M059J (cell line): ENCODE data around the gene LRRC63. TPM values are rescaled to one million over a fixed set of nuclear protein-coding genes. Genes with fewer than 3 reads are reported as not detected.
"Not testable (repeated sequence)": the region's sequence is repeated elsewhere in the genome, so short reads cannot be mapped to it uniquely, and the experiment has no call there.

Experiments used
- DNase-seq: peaks from one replicate; pipeline ENCODE4 v3.0.0-alpha.2; 2012; ENCODE audit warnings: low read depth
- total RNA-seq: library from RNA; depleted of rRNA; stranded (reverse); fragments of >200 nt; shearing (Covaris generic); gene quantifications from 2 replicates; pipeline ENCODE4 v1.2.3, GENCODE V29; 2014; rRNA removed

Gene LRRC63
- not detected in 2 replicates for total RNA-seq

- peak; percentile 55 for DNase-seq
These were observed at the start of gene LRRC63 for GRCh38 chr13:46211483-46212351. Gene LRRC63 (plus strand): TSS chr13:46211928. CDS start chr13:46213035, 1,107 bp downstream.

- DNase-seq: not testable (repeated sequence)
These were observed 49.0 kb upstream of the LRRC63 start for GRCh38 chr13:46162741-46163140.

- no peak for DNase-seq
These were observed 47.1 kb upstream of the LRRC63 start for GRCh38 chr13:46164661-46165060.

GRCh38 chr13:46165485-46166223 is 46.1 kb upstream of the LRRC63 start:
- peak; percentile 76 for DNase-seq

- DNase-seq: no peak
These were observed 45.5 kb upstream of the LRRC63 start for GRCh38 chr13:46166224-46166584.

GRCh38 chr13:46166947-46167610 is 44.6 kb upstream of the LRRC63 start:
- no peak for DNase-seq

GRCh38 chr13:46168341-46168740 is 43.4 kb upstream of the LRRC63 start:
- DNase-seq: peak; percentile 25

GRCh38 chr13:46168783-46169182 is 42.9 kb upstream of the LRRC63 start:
- no peak for DNase-seq

- no peak for DNase-seq
These were observed 42.0 kb upstream of the LRRC63 start for GRCh38 chr13:46169758-46170157.

GRCh38 chr13:46170268-46170667 is 41.5 kb upstream of the LRRC63 start:
- DNase-seq: no peak

- DNase-seq: no peak
These were observed 41.0 kb upstream of the LRRC63 start for GRCh38 chr13:46170687-46171086.

- no peak for DNase-seq
These were observed 40.5 kb upstream of the LRRC63 start for GRCh38 chr13:46171217-46171616.

GRCh38 chr13:46171739-46172138 is 40.0 kb upstream of the LRRC63 start:
- DNase-seq: no peak

- DNase-seq: peak; percentile 70
These were observed 39.2 kb upstream of the LRRC63 start for GRCh38 chr13:46172531-46172991.

- DNase-seq: no peak
These were observed 38.1 kb upstream of the LRRC63 start for GRCh38 chr13:46173656-46174055.

GRCh38 chr13:46176756-46177155 is 35.0 kb upstream of the LRRC63 start:
- DNase-seq: no peak

- no peak for DNase-seq
These were observed 33.6 kb upstream of the LRRC63 start for GRCh38 chr13:46178143-46178542.

GRCh38 chr13:46178821-46179220 is 32.9 kb upstream of the LRRC63 start:
- no peak for DNase-seq

- DNase-seq: no peak
These were observed 32.2 kb upstream of the LRRC63 start for GRCh38 chr13:46179491-46179908.

- no peak for DNase-seq
These were observed 31.6 kb upstream of the LRRC63 start for GRCh38 chr13:46179969-46180763.

- no peak for DNase-seq
These were observed 30.3 kb upstream of the LRRC63 start for GRCh38 chr13:46181377-46181839.
